Stimulated activated naive CD8-positive, alpha-beta T cell treated with anti-CD3 and anti-CD28 coated beads, Interleukin-15, Interleukin-2, amounts not matched to agents 100 U/mL and 50 U/mL, for 24 hours (primary cell): Measurements from ENCODE around the gene FLNC.

Source experiments
- ATAC-seq: fragments of 150-1000 bp; cut with Tn5 transposase; one replicate; pipeline ENCODE4 v1.10.0; 2021
- DNase-seq: peaks from one replicate; pipeline ENCODE4 v3.0.0; 2021

FLNC gene

DNA sequence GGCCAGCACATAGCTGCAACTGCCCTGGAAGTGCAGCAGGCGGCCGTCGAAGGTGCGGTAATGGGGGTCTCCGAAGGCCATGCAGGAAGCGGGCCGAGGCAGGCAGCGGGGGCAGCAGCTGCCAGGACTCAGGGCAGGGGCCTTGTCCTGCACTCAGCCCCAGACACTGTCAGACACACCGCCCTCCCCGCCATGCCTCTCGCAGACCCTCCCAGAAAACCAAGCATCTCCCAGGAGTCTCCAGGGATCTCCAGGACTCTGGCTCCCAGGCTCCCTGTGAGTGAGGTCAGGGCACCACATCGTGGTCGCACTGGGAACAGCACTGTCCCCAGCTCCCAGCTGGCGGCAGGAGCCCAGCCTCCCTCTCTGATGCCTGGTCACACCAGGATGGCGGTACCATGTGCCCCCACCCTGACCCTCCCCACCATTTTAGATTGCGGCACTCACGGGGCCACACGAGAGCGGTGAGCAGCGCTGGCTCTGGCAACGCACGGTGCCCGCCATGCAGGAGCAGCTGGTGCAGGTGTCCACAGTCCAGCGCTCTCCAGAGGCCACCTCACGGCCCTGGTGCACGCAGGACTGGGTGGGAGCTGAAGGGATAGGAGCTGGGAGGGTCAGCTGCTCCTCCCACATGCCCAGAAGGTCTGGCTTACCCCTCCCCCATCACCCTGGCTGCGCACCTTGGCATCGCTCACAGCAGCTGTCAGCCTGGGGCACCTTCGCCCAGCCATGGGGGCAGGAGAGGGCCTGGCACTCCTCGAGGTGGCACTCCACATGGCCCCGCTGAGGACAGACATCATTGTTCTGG, 49.9 kb downstream of the FLNC start:
- ATAC-seq (peak; percentile 24), DNase-seq (peak; percentile 43)

DNA sequence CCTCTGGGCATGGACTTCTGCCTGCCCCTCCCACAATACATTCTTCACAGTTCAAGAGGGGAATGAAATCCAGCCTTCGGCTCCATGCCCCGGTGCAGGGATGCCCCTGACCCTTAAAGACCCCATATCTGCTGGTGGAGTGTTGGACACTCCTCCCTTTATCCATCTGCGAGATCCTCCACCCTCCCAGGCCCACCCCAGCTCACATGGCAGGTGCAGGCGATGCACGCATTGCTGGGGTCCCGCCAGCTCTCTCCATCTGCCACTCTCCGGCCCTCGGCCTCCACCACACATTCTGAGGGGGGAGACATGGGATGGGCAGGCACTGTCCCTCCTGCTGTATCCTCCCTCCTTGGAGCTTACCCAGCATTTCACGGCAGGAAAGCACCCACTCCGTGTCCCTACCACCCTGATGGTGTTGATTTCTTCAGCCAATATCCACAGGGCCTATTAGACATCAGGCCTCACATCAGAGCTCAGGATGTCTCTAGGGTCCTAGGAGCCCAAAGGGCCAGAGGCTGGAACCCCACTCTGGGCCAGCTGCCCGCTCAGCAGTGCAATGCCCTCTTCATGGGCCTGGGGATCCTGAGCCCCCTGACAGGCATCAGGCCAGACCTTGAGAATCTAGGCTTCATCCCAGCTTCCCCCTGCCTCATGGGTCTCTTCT, 50.7 kb downstream of the FLNC start:
- ATAC-seq = no peak
- DNase-seq = no peak

DNA sequence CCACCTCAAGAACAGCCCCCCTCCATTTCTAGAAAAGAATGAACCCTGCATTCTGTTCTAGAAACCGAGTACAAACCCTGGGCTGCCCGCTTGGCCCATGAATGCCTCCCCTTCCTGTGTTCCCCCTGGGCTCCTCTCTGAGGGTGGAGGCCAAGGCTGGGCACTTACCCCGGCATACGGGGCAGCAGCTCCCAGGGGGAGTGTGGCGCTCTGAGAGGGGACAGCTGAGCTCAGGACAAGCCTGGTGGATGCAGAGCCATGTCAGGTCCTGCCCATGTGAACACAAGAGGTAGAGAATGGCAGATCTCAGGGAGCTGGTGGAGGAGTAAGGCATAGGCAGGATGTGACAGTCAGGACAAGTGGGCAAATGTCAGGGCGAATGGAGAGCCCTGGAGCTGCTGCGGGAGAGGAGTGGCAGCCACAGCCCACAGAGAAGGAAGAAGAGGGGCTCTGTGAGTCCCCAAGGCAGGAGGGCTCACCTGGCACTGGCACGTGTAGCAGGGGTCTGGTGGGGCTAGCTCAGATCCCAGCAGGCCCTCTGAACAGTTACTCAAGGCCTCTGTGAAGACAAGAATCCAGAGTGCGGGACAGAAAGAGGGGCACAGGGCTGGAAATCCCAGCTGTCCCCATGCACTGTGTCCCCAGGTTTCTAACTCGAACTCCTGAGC, 51.4 kb downstream of the FLNC start:
- DNase-seq (no peak), ATAC-seq (no peak)

DNA sequence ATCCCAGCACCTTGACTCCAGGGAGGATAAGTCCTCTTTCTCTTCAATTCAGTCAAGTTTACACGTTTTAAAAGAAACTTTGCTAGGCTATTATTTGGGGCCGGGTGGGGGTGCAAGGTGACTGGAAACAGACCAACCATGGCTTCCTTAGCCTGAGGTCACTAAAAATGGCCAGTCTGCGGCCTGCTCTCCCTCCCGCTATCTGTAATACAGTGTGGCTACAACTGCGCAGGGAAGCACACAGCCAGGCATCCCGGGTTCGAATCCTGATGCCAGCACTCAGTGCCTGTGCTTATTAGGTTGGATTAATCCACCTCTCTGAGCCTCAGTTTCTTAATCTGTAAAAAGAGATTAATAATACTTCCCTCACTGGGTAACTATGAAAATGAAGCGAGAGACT, 51.9 kb downstream of the FLNC start:
- no peak for DNase-seq
- no peak for ATAC-seq

DNA sequence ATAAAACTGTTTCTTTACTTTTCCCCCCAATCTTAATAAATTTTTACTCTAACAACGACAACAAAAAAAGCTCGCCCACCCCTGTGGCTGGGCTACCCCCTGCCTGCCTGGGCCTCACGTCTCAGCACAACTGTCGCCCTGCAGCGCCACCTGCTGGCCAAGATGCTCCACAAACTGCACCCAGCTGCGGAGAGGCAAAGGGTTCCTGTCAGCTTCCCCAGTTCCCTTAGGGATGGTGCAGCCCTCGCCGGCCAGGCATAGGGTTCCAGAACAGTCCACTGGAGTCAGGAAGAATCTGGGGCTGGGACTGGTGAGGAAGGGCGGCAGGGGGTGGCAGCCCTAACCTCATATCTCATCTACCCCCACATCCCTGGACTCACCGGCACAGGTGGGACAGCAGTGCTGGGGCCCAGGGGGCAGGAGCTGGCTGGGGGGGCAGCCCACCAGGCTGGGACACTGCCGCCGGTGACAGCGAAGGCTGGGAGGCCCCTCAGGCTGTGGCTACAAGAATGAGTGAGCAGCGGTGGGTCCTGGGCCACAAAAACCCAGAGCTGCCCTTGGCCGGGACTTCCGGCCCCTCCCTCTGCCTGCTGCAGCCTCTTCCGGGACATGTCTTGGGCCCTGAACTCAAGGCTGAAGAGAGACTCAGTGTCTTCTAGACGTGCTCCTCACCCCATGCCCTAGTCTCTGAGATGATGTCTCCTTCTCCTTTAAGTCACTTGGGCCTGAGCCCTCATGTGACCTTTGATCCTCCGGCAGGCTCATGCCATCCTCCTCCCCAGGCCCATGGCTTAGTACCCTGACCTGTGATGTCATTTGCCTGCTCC, 53.6 kb downstream of the FLNC start:
- ATAC-seq (peak; percentile 70), DNase-seq (peak; percentile 91)

DNA sequence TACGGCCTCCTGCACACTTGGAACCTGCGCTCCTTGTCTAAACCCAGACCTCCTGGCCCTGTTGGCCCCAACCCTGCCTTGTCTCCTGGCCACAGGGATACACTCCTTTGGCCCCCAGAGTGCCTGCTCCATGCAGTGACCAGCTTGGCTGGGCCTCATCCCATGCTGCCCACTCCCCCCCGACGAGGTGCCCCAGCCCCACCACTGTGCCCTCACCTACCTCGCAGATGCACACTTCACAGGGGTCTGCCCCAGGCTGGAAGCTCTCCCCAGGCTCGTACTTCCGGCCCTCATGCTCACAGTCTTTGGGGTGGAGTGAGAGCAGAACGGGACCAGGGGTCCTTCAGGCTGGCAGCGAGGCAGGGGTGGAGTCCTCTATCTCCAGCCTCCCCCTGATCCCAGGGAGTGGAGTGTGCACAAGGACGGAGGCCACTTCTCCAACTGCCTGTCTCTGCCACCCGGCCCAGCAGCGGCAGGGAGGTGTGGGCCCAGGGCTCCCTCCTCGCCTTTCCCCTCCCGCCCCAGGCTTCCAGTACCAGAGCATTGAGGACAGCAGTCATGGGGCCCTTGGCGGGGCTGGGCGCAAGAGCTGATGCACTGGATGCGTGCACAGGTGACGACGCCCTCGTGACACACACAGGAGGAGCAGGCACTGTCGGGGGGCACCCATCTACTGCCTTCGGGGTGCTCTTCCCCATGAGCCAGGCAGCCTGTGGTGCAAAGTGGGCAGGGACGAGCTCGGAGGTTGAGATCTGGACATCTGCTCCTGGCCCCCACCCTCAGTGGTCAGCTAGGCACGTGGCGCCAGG, 54.6 kb downstream of the FLNC start:
- DNase-seq (no peak), ATAC-seq (no peak)

DNA sequence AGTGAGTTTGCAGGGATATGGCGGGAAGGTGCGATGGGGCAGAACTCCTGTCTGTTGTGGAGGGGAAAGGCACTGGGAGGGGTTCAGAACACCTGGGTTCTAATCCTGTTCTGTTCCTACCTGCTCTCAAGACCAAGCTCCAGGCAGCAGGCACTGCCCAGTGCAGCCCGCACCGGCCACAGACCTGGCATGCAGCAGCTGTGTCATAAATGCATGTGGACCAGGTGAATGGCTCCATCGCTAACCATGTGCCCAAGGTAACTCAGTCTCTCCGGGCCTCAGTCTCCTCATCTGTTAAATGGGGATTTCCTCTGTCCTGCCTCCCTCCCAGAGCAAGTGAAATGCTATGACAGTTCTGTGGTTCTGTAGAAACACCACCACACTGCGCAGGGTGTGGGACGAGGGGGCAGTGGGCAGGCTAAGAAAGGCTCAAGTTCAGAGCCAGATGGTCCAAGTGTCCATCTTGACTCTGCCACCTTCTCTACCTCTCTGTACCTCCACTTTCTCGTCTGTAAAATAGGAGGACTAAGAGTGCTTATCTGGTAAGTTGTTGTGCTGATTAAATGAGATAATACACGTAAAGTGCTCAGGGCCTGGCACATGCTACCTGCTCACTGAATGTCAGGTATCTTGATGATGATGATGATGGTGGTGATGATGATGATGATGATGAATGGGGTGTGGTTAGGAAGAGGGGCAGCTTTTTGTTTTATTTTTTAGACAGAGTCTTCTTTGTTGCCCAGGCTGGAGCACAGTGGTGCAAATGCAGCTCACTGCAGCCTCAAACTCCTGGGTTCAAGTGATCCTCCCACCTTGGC, 55.4 kb downstream of the FLNC start:
- ATAC-seq (no peak), DNase-seq (no peak)

DNA sequence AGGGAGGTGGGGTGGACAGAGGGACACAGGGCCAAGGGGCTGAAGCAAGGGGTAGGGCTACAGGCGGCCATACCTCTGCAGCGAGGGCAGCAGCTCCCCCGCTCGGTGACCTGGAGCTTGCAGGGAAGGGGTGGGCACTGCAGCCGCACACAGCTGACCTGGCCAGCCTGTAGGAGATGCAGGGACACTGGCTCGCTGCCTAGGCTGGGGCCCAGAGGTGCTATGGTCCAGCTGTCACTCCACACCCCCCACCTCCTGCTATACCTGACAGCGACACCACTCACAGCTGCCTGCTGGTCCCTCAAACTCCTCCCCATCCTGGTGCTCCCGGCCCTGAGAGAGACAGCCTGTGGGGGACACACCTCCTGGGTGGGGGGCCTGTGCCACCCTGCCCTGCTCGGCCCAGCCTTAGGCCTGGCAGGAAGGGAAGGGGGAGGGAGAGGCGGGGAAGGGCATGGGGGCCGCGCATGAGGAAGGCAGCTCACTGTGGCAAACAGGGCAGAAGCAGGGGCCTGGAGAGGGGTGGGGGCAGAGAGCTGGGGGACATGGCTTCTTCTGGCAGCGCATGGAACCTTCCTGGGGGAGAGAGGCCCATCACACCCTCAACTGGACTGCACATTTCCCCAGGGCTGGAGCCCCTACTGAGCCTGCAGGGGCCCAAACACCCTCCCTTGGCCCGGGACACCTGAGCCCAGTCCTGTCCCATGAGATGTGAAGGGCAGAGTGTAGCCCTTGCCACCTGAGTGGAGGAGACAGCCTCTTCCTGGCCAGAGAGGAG, 56.4 kb downstream of the FLNC start:
- no peak for ATAC-seq
- DNase-seq = no peak

DNA sequence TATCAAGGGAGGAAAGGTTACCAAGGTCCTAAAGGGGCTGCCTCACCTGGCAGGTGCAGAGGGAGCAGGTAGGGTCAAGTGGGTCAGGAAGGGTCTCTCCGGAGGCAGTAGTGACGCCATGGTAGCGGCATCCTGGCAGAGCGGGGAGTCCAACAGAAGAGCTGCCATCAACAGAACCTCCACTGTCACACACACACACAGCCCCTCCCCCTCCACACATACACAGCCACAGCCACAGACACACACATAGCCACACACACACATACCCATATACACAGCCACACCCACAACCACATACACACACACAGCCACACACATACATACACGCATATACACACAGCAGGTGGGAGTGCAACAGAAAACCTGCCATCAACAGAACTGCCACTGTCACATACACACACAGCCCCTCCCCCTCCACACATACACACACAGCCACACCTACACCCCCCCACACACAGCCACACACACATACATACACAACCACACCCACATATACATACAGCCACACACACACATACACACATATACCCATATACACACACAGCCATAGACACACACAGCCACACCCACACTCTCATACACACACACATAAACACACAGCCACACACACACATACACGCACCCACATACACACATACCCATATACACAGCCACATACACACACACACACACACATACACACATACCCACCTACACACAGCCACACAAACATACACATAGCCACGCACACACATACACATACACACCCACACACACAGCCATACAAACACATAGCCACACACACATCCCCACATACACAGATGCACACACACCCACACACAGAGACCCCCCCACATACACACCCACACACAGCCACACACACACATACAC, 57.2 kb downstream of the FLNC start:
- ATAC-seq = no peak
- DNase-seq = no peak

DNA sequence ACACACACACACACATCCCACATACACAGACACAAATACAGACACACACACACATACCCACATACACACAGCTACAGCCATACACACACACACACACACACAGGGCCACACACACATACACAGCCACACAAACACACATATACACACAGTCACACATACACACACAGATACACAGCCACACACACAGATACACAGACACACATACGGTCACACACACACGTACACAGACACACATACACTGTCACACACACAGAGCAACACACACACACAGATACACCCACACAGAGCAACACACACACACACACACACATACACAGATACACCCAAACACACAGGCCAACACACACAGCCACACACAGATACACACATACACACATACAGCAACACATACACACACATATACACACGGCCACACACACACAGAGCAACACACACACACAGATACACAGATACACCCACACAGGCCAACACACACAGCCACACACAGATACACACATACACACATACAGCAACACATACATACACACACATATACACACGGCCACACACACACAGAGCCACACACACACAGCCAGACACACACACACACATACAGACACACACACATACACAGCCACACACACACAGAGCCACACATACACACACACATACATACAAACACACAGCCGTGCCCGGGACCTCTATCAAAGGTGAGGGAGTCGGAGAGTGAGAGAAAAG, 58.0 kb downstream of the FLNC start:
- ATAC-seq (no peak), DNase-seq (no peak)

DNA sequence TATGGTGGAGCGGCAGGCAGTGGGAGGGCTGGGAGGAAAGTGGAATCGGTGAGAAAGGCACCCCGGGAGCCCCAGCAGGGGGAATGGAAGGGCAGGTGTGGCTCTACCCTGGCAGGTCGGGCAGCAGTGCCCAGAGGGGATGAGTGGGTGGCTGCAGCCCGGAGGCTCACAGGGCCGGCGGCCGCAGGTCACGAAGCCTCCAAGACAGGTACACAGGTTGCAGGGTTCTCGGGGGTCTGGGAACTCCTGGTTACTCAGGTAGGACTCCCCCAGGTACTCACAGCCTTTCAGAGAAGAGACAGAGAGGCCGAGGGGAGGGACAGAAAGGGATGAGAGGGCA, 58.5 kb downstream of the FLNC start:
- ATAC-seq (no peak), DNase-seq (no peak)

DNA sequence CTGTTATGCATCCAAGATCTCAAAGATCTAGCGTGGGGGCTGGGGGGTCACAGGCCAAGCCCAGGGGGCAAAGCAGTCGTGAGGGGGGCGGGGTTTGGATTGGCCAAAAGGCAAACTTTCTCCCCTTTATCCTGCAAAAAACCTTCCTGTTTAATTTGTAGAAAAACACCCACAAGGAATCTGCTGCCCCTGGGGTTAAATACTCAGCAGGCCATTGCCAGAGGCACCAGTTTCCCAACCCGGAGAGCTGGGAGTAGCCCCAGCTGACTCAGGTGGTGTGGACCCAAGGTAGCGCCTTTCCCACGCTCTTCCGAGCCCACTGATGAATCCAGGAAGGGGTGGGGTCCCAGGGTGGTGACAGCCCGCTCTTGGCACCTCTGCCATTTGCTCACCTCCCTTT, 58.9 kb downstream of the FLNC start:
- no peak for DNase-seq
- no peak for ATAC-seq

DNA sequence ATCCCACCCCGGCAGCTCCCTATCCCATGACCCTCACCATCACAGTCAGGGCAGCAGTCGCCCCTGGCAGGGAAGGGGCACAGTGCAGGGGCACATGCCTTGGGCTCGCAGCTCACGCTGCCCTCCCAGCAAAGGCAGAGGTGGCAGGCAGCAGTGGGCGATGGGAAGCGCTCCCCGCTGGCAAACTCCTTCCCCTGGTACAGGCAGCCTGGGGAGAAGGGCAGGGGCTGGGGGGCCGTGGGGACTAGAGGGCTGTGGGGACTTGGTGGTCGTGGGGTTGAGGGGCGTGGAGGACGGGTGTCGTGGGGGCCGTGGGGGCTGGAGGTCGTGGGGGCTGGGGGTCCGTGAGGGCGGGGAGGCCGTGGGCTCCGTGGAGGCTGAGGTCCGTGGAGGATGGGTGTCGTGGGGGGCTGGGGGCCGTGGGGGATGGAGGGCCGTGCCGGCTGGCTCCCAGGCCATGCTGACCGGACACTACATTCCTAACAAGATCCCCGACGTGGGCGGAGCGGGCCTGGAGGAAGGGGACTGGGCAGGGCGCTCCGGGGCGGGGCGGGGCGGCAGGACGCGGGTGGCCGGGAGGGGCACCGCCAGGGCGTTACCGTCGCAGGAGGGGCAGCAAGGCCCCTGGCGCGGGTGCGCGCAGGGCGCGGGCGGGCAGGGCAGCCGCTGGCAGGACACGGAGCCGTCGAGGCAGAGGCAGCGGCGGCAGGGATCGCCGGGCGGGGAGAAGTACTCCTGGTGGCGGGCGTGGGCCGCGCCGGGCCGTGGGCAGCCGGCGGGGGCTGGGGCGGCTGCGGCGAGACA, 60.3 kb downstream of the FLNC start:
- ATAC-seq (no peak), DNase-seq (no peak)

DNA sequence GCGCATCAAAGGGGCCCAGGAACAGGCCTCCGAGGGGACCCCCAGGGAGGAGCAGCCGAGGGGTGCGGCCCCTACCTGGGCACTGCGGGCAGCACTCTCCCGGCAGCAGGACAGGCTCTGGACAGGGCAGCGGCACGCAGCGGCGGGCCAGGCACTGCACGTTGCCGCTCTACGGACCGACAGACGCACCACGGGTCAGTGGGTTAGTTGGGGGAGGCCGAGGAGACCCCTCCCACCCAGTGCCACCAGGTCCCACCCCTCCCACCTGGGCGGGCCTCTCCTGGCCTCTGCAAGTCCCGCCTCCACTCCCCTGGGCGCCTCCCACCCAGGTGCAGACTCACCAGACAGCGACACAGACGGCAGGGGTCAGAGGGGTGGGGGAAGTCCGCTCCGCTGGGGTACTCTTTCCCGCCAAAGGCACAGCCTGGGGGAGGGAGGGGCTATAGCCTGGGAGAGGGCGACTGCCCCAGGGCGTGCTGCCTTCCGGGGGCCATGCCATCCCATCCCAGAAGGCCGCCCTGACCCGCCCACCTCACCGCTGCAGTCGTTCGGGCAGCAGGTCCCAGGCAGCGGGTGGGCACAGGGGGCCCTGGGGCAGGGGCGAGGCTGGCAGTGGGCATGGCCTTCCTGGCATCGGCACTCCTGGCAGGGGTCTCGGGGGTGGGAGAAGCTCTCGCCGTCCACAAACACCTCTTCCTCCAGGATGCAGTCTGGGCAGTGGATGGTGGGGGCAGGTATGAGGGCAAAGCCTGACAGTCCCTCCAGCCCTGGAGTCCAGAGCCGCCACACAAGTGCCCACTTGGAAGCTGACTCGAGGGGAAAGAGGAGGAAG, 61.1 kb downstream of the FLNC start:
- DNase-seq = no peak
- ATAC-seq = no peak

DNA sequence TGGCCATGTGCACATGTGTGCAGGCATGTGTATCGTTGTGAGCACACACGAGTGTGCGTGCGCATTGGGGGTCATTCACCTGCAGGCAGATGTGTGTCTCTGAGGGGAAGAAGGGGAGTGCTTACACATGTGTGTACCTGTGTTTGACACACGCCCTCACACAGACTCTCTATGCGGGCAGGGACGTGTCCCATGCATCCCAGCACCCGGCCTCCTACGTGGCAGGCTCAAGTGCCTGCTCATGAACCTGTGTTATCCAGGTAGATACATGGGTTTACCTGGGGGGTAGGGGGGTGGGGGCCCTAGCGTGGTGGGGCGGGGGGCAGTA, 61.7 kb downstream of the FLNC start:
- ATAC-seq = no peak
- DNase-seq = no peak

DNA sequence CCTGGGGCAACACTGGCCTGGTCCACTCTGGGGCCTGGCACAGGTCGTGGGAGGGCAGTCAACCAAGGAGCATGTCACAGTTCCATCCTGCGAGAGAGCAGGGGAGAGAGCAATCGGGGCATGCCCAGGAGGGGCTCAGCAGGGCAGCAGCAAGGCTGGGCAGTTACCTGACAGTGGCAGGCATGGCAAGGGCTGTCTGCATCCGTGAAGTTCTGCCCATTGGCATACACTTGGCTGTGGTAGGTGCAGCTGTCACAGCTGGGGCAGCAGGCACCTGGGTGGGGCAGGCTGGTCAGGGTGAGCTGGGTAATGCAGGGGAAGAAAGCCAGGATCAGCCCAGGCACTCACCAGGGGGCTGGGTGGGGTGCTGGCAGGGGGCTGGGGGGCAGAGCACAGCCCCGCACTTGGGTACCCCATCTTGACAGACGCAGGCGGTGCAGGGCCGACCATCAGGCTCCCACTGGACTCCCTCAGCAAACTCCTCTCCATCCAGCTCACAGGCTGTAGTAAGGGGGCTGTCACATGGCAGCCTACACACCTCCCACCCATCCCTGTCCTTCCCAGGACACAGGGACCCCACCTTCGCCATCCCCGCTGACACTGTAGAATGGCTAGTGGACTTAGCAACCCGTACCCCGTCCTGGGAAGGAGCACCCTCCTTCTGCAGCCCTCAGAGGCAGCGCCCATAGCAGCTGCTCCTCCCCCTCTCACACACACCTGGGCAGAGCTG, 62.5 kb downstream of the FLNC start:
- ATAC-seq (no peak), DNase-seq (no peak)
